ENCODE measurements around the gene GLS2. TPM values are rescaled to one million over a fixed set of nuclear protein-coding genes. Genes with fewer than 3 reads are reported as not detected.

The GLS2 gene
- total and polyA plus RNA-seq, 9 of the 15 experiments (the other 6 are each of a cell fraction or from before 2014, with no cell fraction given): 0.11 TPM; not detected in 8

DNA sequence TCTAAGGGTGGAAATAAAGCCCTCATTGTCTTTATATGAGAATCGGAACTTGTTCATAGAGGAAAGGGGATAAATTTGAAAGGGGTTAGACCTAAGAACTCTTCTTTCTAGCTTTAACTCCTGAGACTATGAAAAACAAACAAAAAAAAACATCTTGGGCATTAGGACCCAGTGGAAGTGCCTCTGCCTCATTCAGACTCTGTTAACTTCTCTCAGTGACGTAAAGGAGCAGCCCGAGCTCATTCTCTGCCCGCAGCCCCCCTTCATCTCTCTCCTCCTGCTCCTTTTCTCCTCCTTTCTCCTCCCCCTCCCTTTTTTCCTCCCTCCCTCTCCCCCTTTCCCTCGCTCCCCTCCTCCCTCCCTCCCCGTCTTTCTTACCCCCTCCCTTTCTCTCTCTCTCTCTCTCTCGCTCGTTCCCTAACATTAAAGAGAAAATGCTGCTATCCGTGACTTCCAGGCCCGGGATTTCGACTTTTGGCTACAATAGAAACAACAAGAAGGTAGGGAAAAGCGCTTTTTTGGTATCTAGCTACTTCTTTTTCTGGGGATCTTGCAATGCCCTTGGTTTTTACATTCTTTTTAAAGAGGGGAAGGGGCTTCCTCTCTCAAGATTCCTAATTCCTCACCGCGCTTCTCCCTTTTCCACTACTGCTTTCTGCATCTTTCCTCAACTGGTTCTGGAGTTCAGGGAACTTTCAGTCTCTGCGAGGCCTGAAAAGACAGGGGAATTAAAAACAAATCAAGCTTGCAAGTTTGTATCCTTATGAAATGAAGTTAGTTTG is 33.8 kb upstream of the GLS2 start, which contains the start of gene RBMS2:
RBMS2 (plus strand) TSS at position 231 of the 782 bp plus-strand sequence; CDS start at position 435, 204 bp downstream.
- no TSS peak for BruUV-seq (replicated peaks)
- peak within 1 kb of the TSS; percentile 37 for H2AFZ ChIP-seq (ENCODE audit: low read depth, low read length)
- TF ChIP-seq, protein P1, sequence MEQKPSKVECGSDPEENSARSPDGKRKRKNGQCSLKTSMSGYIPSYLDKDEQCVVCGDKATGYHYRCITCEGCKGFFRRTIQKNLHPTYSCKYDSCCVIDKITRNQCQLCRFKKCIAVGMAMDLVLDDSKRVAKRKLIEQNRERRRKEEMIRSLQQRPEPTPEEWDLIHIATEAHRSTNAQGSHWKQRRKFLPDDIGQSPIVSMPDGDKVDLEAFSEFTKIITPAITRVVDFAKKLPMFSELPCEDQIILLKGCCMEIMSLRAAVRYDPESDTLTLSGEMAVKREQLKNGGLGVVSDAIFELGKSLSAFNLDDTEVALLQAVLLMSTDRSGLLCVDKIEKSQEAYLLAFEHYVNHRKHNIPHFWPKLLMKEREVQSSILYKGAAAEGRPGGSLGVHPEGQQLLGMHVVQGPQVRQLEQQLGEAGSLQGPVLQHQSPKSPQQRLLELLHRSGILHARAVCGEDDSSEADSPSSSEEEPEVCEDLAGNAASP (IDR thresholded peaks at IDR 0.05): no peak
- TF ChIP-seq, protein P2, sequence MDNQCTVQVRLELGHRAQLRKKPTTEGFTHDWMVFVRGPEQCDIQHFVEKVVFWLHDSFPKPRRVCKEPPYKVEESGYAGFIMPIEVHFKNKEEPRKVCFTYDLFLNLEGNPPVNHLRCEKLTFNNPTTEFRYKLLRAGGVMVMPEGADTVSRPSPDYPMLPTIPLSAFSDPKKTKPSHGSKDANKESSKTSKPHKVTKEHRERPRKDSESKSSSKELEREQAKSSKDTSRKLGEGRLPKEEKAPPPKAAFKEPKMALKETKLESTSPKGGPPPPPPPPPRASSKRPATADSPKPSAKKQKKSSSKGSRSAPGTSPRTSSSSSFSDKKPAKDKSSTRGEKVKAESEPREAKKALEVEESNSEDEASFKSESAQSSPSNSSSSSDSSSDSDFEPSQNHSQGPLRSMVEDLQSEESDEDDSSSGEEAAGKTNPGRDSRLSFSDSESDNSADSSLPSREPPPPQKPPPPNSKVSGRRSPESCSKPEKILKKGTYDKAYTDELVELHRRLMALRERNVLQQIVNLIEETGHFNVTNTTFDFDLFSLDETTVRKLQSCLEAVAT (IDR thresholded peaks at IDR 0.05): peak in 1 of 2 experiments; percentile 74; a peak in 1 of 4 replicates
- TF ChIP-seq MEIS2 (IDR thresholded peaks at IDR 0.05; ENCODE audit: partially characterized antibody) (no peak), BCOR (IDR thresholded peaks at IDR 0.05) (0 out of 2 replicates have a peak, but pooled peaks have one; percentile 34), NCOA1 (IDR thresholded peaks at IDR 0.05; ENCODE audit: low read depth) (no peak)
- TF ChIP-seq, protein P3, sequence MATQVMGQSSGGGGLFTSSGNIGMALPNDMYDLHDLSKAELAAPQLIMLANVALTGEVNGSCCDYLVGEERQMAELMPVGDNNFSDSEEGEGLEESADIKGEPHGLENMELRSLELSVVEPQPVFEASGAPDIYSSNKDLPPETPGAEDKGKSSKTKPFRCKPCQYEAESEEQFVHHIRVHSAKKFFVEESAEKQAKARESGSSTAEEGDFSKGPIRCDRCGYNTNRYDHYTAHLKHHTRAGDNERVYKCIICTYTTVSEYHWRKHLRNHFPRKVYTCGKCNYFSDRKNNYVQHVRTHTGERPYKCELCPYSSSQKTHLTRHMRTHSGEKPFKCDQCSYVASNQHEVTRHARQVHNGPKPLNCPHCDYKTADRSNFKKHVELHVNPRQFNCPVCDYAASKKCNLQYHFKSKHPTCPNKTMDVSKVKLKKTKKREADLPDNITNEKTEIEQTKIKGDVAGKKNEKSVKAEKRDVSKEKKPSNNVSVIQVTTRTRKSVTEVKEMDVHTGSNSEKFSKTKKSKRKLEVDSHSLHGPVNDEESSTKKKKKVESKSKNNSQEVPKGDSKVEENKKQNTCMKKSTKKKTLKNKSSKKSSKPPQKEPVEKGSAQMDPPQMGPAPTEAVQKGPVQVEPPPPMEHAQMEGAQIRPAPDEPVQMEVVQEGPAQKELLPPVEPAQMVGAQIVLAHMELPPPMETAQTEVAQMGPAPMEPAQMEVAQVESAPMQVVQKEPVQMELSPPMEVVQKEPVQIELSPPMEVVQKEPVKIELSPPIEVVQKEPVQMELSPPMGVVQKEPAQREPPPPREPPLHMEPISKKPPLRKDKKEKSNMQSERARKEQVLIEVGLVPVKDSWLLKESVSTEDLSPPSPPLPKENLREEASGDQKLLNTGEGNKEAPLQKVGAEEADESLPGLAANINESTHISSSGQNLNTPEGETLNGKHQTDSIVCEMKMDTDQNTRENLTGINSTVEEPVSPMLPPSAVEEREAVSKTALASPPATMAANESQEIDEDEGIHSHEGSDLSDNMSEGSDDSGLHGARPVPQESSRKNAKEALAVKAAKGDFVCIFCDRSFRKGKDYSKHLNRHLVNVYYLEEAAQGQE (IDR thresholded peaks at IDR 0.05; ENCODE audit: borderline replicate concordance): no peak
- TF ChIP-seq, protein P3 (CRISPR knock-in tag; IDR thresholded peaks at IDR 0.05; ENCODE audit: low read depth): no peak
- TF ChIP-seq, protein P4, sequence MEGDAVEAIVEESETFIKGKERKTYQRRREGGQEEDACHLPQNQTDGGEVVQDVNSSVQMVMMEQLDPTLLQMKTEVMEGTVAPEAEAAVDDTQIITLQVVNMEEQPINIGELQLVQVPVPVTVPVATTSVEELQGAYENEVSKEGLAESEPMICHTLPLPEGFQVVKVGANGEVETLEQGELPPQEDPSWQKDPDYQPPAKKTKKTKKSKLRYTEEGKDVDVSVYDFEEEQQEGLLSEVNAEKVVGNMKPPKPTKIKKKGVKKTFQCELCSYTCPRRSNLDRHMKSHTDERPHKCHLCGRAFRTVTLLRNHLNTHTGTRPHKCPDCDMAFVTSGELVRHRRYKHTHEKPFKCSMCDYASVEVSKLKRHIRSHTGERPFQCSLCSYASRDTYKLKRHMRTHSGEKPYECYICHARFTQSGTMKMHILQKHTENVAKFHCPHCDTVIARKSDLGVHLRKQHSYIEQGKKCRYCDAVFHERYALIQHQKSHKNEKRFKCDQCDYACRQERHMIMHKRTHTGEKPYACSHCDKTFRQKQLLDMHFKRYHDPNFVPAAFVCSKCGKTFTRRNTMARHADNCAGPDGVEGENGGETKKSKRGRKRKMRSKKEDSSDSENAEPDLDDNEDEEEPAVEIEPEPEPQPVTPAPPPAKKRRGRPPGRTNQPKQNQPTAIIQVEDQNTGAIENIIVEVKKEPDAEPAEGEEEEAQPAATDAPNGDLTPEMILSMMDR (IDR thresholded peaks at IDR 0.05 in 2 of 3, conservative IDR thresholded peaks at IDR 0.05 in 1 of 3; ENCODE audit: insufficient read depth in 2 of 3, low read depth in 1 of 3, low read length in 3 of 3): no peak

More for the DNA sequence above, 33.8 kb upstream of the GLS2 start, which contains the start of gene RBMS2:
- CTCF ChIA-PET (ENCODE audit: low intra/inter-chr PET ratio): no interaction called here
- intact Hi-C loops (cut with micrococcal nuclease): no loop called here
- Histone ChIP-seq H3K27ac (ENCODE audit: extremely low read depth, low read depth, low read length) (no peak within 1 kb of the TSS), H3K79me2 (ENCODE audit: control insufficient read depth, insufficient read depth, low read length) (no peaks in the 10 kb centered on the region), H3K27me3 (ENCODE audit: control insufficient read depth in 2 of 2, insufficient read depth in 2 of 2, low read length in 2 of 2) (no peaks in the 10 kb centered on the region), H3K9me1 (ENCODE audit: control insufficient read depth, insufficient read depth, low read length) (no peaks in the 10 kb centered on the region), H4K20me1 (replicated peaks; ENCODE audit: control insufficient read depth, insufficient read depth, low read length) (no peaks in the 10 kb centered on the region), H3K36me3 (ENCODE audit: control insufficient read depth, insufficient read depth, low read length) (no peaks in the 10 kb centered on the region), H3K9me3 (replicated peaks; ENCODE audit: control insufficient read depth, insufficient read depth, low read depth, low read length) (no peaks in the 10 kb centered on the region), H3K9ac (ENCODE audit: insufficient read depth in 1 of 2, low read depth in 2 of 2, low read length in 2 of 2) (peak within 1 kb of the TSS in 1 of 2 experiments; percentile 30; a peak in 1 of 4 replicates), H3K4me1 (replicated peaks in 1 of 2; ENCODE audit: control insufficient read depth in 2 of 2, insufficient read depth in 2 of 2, low read length in 2 of 2) (peaks cover 3 to 7% of the 10 kb centered on the region in 2 experiments; a peak in 1 of 5 replicates), H3K4me2 (ENCODE audit: insufficient read depth, low read length) (peak within 1 kb of the TSS; percentile 46), H3K4me3 (peak within 1 kb of the TSS; percentile 24)
- in situ Hi-C loops (cut with MboI): loop anchor here (5.0 kb wide), 1 partner anchor 41 kb away; no protein-coding TSS in a partner anchor
- POLR2A ChIA-PET: interaction anchor here (0.7 to 2.4 kb wide), 7 partner anchors 10 to 41 kb away, joined by 3 to 9 read pairs (median 4); no protein-coding TSS in a partner anchor
- ATAC-seq: peak; percentile 95
- peak; percentile 37 for FAIRE-seq
- DNase-seq (ENCODE audit: extremely low read depth in 1 of 4, low spot score in 3 of 4): peak; percentile 36 to 58 (median 52)
- WGBS (ENCODE audit: insufficient coverage, low coverage, missing lambda C conversion rate): 3% methylated on average over 10 of the region's 15 CpGs

All from K562 (cell line).